Stimulated activated CD8-positive, alpha-beta memory T cell treated with anti-CD3 and anti-CD28 coated beads, Interleukin-12 subunit alpha, Interleukin-12 subunit beta, amount 100 ng/mL, for 4 hours (primary cell): ENCODE data around the gene MVP.

ENCODE experiments used
- DNase-seq: peaks from one replicate; pipeline ENCODE4 v3.0.0-alpha.2; 2020; ENCODE audit warnings: low read depth

MVP gene

GRCh38 chr16:29804455-29805231, 15.6 kb upstream of the MVP start:
- DNase-seq = no peak

- peak; percentile 95 for DNase-seq
Measured at GRCh38 chr16:29805232-29806098, 14.8 kb upstream of the MVP start.

- peak; percentile 65 for DNase-seq
Measured at GRCh38 chr16:29806099-29806579, 14.1 kb upstream of the MVP start, which contains the start of gene MAZ. TSS of gene MAZ (plus strand) at chr16:29806529. CDS start at chr16:29806702, 173 bp downstream.

- no peak for DNase-seq
Measured at GRCh38 chr16:29806641-29807425, 13.4 kb upstream of the MVP start.

- DNase-seq = peak; percentile 82
Measured at GRCh38 chr16:29807426-29808218, 12.6 kb upstream of the MVP start.

GRCh38 chr16:29808219-29808900, 11.9 kb upstream of the MVP start:
- DNase-seq = no peak

GRCh38 chr16:29809031-29809747, 11.1 kb upstream of the MVP start:
- no peak for DNase-seq

GRCh38 chr16:29809850-29810698, 10.2 kb upstream of the MVP start:
- peak; percentile 50 for DNase-seq

- DNase-seq = no peak
Measured at GRCh38 chr16:29810699-29811169, 9.5 kb upstream of the MVP start.

GRCh38 chr16:29811170-29811895, 8.9 kb upstream of the MVP start:
- DNase-seq = peak; percentile 62

GRCh38 chr16:29811896-29812665, 8.2 kb upstream of the MVP start, which contains the start of gene PRRT2:
TSS of gene PRRT2 (plus strand) at chr16:29812193. CDS start at chr16:29813055, 862 bp downstream.
- no peak for DNase-seq

GRCh38 chr16:29812754-29813643, 7.3 kb upstream of the MVP start:
- no peak for DNase-seq

GRCh38 chr16:29813644-29814562, 6.4 kb upstream of the MVP start:
- no peak for DNase-seq

- no peak for DNase-seq
Measured at GRCh38 chr16:29814592-29814991, 5.7 kb upstream of the MVP start.
